Left renal pelvis (tissue), 4 donors: ENCODE results near the gene TOMM20. TPM values are rescaled to one million over a fixed set of nuclear protein-coding genes. Genes with fewer than 3 reads are reported as not detected.
"Not testable (repeated sequence)": the region's sequence is repeated elsewhere in the genome, so short reads cannot be mapped to it uniquely, and the experiment has no call there.

Experiments
- DNase-seq, 4 donors: peaks; one replicate each; pipeline ENCODE4 v3.0.0-alpha.2; 2013; ENCODE audit warnings: low read depth in 4 of 4, low spot score in 3 of 4
- polyA plus RNA-seq, 4 donors: library from polyadenylated mRNA; unstranded; fragments of 120-200 nt; gene quantifications; one replicate each; pipeline ENCODE4 v1.2.1, GENCODE V29; 2013; ENCODE audit not compliant: insufficient read length in 4 of 4

The TOMM20 gene
- polyA plus RNA-seq, 4 donors, result 160 to 242 (median 210) TPM

GRCh38 chr1:235105051-235106043 lies 23.3 kb downstream of the TOMM20 start:
- no peak for DNase-seq

- DNase-seq, result no peak
Observed at GRCh38 chr1:235102993-235103411, 25.6 kb downstream of the TOMM20 start.

GRCh38 chr1:235102259-235102582 lies 26.4 kb downstream of the TOMM20 start:
- no peak for DNase-seq

GRCh38 chr1:235101558-235102258 lies 26.9 kb downstream of the TOMM20 start:
- DNase-seq, result no peak

- DNase-seq, result no peak
Observed at GRCh38 chr1:235100194-235100772, 28.4 kb downstream of the TOMM20 start.

GRCh38 chr1:235098991-235099390 lies 29.6 kb downstream of the TOMM20 start:
- no peak for DNase-seq

GRCh38 chr1:235098547-235098946 lies 30.1 kb downstream of the TOMM20 start:
- DNase-seq, result no peak

GRCh38 chr1:235097501-235097900 lies 31.1 kb downstream of the TOMM20 start:
- not testable (repeated sequence) for DNase-seq

GRCh38 chr1:235095938-235096562 lies 32.6 kb downstream of the TOMM20 start:
- no peak for DNase-seq

- no peak for DNase-seq
Observed at GRCh38 chr1:235093696-235094592, 34.7 kb downstream of the TOMM20 start.

- DNase-seq, result no peak
Observed at GRCh38 chr1:235093013-235093695, 35.5 kb downstream of the TOMM20 start.

GRCh38 chr1:235092415-235092814 lies 36.2 kb downstream of the TOMM20 start:
- DNase-seq, result not testable (repeated sequence)

GRCh38 chr1:235092045-235092406 lies 36.6 kb downstream of the TOMM20 start:
- not testable (repeated sequence) for DNase-seq

- not testable (repeated sequence) for DNase-seq
Observed at GRCh38 chr1:235091319-235092044, 37.2 kb downstream of the TOMM20 start.

GRCh38 chr1:235090406-235091069 lies 38.1 kb downstream of the TOMM20 start:
- DNase-seq, result no peak

GRCh38 chr1:235088907-235089306 lies 39.7 kb downstream of the TOMM20 start:
- DNase-seq, result no peak

GRCh38 chr1:235088430-235088829 lies 40.2 kb downstream of the TOMM20 start:
- no peak for DNase-seq

- DNase-seq, result no peak
Observed at GRCh38 chr1:235087906-235088305, 40.7 kb downstream of the TOMM20 start.
